Endometrial microvascular endothelial cells (primary cell): Measurements from ENCODE around the gene OTOG. TPM values are rescaled to one million over a fixed set of nuclear protein-coding genes. Genes with fewer than 3 reads are reported as not detected.

Source experiments
- in situ Hi-C: cut with HindIII; loops from 2 replicates; pipeline ENCODE4 v1.10.0; 2017; ENCODE audit warnings: low sequenced_read_pairs, low pct_unique_long_range_greater_than_20kb; ENCODE audit errors: inconsistent ontology term
- total RNA-seq: library from RNA; depleted of rRNA; stranded (reverse); fragments of >200 nt; gene quantifications from one replicate; pipeline ENCODE4 v1.2.3, GENCODE V29; 2015; ENCODE audit errors: inconsistent ontology term

The OTOG gene
- total RNA-seq, 1 donor from 2014 or later: not detected

- in situ Hi-C loops: no loop called here
Observed at GRCh38 chr11:17532784-17533183, 14.3 kb upstream of the OTOG start.

GRCh38 chr11:17533341-17533740, 13.7 kb upstream of the OTOG start:
- in situ Hi-C loops: no loop called here

DNA sequence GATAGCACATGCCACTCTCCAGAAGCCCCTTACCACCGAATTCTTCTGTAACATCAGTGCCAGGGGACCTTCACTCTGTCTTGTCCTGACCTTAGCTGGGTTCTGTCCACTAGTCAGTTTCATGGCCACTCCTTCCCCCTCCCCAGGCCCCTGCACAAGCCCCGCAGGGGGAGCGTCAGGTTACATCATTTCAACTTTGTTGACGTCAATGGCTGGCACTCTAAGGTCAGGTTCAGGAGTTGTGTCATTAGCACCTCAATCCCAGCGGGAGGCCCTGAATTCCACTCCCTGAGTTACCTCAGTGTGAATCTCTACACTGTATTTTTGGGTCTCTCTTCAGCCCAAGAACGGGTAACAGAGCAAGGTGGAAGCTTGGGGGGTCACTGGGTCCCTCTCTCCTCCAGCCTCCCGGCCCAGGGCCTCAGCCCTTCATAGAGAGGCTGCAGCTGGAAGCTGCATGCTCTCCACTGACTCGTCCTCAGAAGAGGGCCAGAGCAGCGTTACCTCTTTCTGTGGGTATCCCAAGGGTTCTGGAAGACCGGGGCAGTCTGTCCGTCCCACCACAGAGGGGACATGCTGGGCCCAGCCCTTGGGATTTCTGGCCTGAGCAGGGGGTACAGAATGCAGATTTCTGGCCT, 13.2 kb upstream of the OTOG start:
- in situ Hi-C loops: no loop called here

- in situ Hi-C loops: no loop called here
Observed at GRCh38 chr11:17535488-17535887, 11.6 kb upstream of the OTOG start.

- in situ Hi-C loops: no loop called here
Observed at GRCh38 chr11:17537261-17537660, 9.8 kb upstream of the OTOG start.

- in situ Hi-C loops: no loop called here
Observed at GRCh38 chr11:17538054-17538453, 9.0 kb upstream of the OTOG start.

GRCh38 chr11:17538731-17539130, 8.3 kb upstream of the OTOG start:
- in situ Hi-C loops: no loop called here

DNA sequence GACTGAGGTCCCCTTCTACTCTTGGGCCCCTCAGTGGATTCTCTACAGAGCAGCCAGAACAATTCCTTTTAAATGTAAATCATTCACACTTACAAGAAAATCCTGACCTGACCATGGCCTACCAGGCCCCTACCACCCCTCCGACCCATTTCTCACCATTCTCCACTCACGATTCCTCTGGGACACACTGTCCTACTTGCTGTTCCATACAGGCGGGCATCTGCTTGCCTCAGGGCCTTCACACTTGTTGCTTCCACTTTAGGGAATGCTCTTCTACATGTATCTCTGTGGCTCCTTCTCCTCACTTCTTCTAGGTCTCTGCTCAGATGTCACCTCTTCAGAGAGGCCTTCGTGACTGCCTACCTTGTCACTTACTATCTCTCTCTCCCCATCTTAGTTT, 6.3 kb upstream of the OTOG start:
- in situ Hi-C loops: no loop called here

- in situ Hi-C loops: no loop called here
Observed at GRCh38 chr11:17541330-17541885, 5.7 kb upstream of the OTOG start.

- in situ Hi-C loops: no loop called here
Observed at GRCh38 chr11:17542249-17542648, 4.8 kb upstream of the OTOG start.

DNA sequence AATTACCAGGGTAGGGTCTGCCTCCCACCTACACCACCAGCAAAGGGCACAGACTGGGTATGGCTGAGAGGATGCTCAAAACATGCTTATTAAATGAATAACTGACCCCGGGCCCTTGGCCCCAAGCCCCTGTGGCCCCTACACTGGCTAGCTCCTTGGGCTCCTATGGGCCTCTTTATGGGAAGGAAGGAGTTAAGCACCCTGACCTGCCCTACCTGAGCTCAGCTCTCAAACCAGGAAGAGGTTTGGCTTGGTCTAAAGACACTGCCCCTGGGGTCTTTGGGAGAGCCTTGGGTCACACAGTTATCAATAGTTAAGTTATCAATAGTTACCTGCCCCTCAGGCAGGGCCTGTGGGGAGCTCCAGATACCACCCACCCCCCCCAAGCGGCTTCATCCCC, 4.0 kb upstream of the OTOG start:
- in situ Hi-C loops: no loop called here

- in situ Hi-C loops: no loop called here
Observed at GRCh38 chr11:17543574-17544180, 3.4 kb upstream of the OTOG start.

- in situ Hi-C loops: no loop called here
Observed at GRCh38 chr11:17544181-17544622, 2.9 kb upstream of the OTOG start, which contains the start of gene USH1C. USH1C (minus strand) TSS chr11:17544416; CDS start chr11:17544307, 109 bp downstream.

DNA sequence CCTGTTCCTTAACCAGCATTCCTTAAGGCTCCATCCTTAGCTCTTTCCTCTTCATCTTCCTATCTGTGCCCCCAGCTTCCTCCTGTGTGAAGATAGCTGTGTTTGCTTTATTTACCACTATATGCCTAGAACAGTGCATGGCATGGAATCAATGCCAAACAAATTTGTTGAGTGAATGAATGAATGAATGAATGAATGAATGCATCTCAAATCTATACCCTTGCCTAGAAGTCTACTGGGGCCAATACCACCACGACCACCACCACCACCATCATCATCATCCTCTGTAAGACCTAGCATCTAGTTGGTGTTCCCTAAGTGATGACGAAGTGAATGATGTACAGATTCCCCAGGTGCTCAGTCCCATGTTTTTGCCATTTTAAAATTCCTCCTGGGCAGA, 819 bp upstream of the OTOG start:
- in situ Hi-C loops: no loop called here

DNA sequence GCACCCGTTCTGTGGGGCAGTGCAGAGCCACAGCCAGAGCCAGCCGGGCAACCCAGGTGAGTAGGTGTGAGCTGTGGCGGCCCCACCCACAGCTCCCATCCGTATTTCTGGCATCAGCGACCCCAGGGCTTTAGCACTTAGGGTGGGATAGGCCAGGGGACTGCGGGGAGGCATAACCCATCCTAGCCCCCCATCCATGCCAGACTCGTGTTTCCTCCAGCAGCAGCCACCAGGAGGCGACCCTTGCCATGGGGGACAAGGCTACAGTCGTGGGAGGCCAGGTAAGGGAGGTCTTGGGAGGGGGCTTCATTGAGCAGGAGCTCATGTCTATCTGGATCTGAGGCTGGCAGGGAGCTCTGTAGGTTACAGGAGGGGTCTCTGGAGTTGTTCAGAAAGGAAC, 873 bp downstream of the OTOG start:
- in situ Hi-C loops: no loop called here

DNA sequence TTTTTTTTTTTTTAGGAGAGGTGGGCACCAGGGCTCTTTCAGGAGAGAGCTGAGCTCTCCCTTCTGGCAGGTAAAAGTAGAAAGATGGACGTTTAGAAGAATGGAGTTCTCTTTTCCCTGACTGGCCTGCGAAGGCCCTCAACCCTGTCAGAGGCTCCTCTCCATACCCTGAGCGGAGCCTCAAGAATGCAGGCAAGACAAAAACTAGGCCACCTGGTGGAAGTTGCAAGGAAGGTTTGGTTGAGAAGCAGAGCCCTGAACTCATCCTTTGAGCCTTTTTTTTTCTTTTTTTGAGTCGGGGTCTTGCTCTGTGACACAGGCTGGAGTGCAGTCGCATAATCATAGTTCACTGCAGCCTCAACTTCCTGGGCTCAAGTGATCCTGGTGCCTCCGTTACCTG, 1.4 kb downstream of the OTOG start:
- in situ Hi-C loops: no loop called here

DNA sequence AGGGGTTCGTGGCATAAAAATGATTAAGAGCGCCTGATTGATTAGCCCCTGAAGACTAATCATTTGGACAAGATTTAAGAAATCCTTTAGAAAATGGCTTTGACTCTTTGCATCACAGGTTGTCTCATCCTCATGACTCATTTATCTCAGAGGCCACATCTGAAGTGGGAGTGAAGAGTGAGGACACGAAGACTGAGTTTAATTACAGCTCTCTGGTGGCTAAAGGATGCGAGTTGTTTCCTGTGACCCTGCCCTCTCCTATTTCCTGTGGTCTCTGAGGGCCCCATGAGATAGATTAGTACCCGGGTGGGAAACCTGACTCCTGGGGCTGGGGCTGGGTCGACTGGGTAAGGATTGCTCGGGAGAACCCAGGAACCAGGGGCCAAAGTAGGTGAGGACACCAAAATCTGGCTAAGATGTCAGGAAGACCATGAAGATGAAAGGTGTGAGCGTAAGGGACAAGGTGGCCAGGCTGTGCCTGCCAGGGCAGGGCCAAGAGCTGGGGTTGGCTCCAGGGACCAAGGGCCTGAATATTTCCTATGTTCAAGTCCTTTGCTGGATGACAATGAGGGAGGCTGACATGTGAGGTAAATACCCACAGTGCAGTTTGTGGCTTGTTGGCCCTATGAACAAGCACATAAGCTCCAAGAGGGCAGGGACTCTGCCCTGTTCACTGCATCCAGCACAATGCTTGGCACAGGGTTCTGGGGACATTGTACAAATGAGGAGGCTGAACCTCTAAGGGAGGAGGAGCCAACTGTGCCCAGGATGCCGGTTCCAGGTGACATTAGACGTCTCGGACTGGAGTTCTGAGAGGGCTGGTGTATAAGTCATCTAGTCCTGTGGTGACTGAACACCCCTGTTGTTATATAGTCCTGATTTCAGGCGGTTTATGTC, 3.6 kb downstream of the OTOG start:
- in situ Hi-C loops: no loop called here

GRCh38 chr11:17551347-17552040, 4.4 kb downstream of the OTOG start:
- in situ Hi-C loops: no loop called here

GRCh38 chr11:17552041-17552355, 4.9 kb downstream of the OTOG start:
- in situ Hi-C loops: no loop called here
